ENCODE data around the gene ZNRD2.
"Not testable (repeated sequence)": the region's sequence is repeated elsewhere in the genome, so short reads cannot be mapped to it uniquely, and the experiment has no call there.

The ZNRD2 gene, protein sequence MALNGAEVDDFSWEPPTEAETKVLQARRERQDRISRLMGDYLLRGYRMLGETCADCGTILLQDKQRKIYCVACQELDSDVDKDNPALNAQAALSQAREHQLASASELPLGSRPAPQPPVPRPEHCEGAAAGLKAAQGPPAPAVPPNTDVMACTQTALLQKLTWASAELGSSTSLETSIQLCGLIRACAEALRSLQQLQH

GRCh38 chr11:65569973-65570918, at the start of gene ZNRD2:
TSS of gene ZNRD2 (plus strand) at chr11:65570477. CDS start at chr11:65570492, 15 bp downstream.
- DNase-seq (ENCODE audit: insufficient read length, low spot score) (peak; percentile 99), FAIRE-seq (peak; percentile 99)

- DNase-seq (ENCODE audit: insufficient read length, low spot score), result not testable (repeated sequence)
These were observed 48.3 kb upstream of the ZNRD2 start for GRCh38 chr11:65521777-65522521.

DNA sequence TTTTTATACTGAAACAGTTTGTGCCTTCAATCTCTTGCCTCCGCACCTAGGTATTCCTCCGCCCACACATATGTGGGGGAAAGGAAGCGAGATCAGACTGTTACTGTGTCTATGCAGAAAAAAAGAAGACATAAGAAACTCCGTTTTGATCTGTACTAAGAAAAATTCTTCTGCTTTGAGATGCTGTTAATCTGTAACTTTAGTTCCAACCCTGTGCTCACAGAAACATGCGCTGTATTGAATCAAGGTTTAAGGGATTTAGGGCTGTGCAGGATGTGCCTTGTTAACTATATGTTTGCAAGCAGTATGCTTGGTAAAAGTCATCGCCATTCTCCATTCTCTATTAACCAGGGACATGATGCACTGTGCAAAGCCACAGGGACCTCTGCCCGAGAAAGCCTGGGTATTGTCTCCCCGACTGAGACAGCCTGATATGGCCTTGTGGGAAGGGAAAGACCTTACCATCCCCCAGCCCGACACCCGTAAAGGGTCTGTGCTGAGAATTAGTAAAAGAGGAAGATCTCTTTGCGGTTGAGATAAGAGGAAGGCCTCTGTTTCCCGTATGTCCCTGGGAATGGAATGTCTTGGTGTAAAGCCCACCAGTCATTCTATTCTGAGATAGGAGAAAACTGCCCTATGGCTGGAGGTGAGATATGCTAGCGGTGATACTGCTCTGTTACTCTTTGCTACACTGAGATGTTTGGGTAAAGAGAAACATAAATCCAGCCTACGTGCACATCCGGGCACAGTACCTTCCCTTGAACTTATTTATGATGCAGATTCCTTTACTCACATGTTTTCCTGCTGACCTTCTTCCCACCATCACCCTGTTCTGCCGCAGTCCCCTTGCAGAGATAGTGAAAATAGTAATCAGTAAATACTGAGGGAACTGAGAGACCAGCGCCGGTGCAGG, 47.3 kb upstream of the ZNRD2 start:
- not testable (repeated sequence) for FAIRE-seq; DNase-seq (ENCODE audit: insufficient read length, low spot score)

More at GRCh38 chr11:65521777-65522521, 48.3 kb upstream of the ZNRD2 start:
- not testable (repeated sequence) for FAIRE-seq

GRCh38 chr11:65523631-65523968, 46.7 kb upstream of the ZNRD2 start:
- DNase-seq (ENCODE audit: insufficient read length, low spot score); FAIRE-seq: not testable (repeated sequence)

- FAIRE-seq (no peak), DNase-seq (ENCODE audit: insufficient read length, low spot score) (no peak)
These were observed 46.1 kb upstream of the ZNRD2 start for GRCh38 chr11:65524014-65524740.

GRCh38 chr11:65524741-65525545, 45.3 kb upstream of the ZNRD2 start, which contains the start of gene SCYL1:
TSS of gene SCYL1 (plus strand) at chr11:65525083. CDS start at chr11:65525154, 71 bp downstream.
- DNase-seq (ENCODE audit: insufficient read length, low spot score) (peak; percentile 71), FAIRE-seq (peak; percentile 57)

- FAIRE-seq (no peak), DNase-seq (ENCODE audit: insufficient read length, low spot score) (peak; percentile 30)
These were observed 44.5 kb upstream of the ZNRD2 start for GRCh38 chr11:65525546-65526480.

GRCh38 chr11:65526744-65527143, 43.5 kb upstream of the ZNRD2 start:
- DNase-seq (ENCODE audit: insufficient read length, low spot score) (no peak), FAIRE-seq (no peak)

DNA sequence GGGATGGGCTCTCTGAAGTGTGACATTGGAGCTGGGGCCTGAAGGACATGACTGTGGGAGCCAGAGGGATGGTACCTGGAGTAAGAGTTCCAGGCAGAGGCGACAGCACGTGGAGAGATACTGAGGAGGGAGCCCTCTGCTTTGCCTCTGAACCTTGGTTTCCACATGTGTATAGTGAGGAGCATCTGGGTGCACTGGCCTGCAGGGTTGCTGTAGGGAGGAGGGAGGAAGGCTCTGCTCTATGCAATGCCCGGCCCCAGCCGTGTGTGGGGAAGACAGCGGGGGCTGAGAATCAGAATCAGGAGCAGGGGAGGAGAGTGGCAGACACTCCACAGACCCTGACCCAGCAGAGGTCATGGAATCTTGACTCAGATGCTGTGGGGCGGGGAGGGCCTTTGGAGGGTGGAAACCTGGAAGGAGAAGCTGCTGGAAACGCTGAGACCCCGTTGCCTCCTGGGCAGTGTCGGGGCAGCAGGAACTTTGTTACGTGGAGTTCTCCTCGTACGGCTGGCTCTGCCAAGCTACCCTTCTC, 41.4 kb upstream of the ZNRD2 start:
- no peak for DNase-seq (ENCODE audit: insufficient read length, low spot score)
- FAIRE-seq, result peak; percentile 54

GRCh38 chr11:65529475-65530156, 40.7 kb upstream of the ZNRD2 start:
- FAIRE-seq (no peak), DNase-seq (ENCODE audit: insufficient read length, low spot score) (no peak)

DNA sequence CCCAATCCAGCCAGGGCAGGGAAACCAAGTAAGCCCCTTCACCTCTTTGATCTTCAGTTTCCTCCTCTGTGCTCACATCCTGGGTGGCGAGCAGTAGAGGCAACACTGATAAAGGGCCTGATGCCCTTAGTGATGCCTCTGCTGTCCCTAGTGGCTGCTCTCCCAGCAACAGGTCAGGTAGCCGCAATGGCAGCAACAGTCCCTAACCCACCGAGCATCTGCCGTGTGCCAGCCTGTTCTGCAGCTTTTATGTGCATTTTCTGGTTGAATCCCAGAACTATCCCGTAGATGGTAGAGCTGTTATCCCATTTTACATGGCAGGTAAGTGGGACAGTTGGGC, 40.1 kb upstream of the ZNRD2 start:
- no peak for DNase-seq (ENCODE audit: insufficient read length, low spot score)

GRCh38 chr11:65532388-65533064, 37.8 kb upstream of the ZNRD2 start:
- no peak for DNase-seq (ENCODE audit: insufficient read length, low spot score)
- peak; percentile 76 for FAIRE-seq

More for the DNA sequence above, 40.1 kb upstream of the ZNRD2 start:
- FAIRE-seq, result peak; percentile 60

- no peak for DNase-seq (ENCODE audit: insufficient read length, low spot score)
- no peak for FAIRE-seq
These were observed 35.2 kb upstream of the ZNRD2 start for GRCh38 chr11:65535102-65535501.

GRCh38 chr11:65536412-65537295, 33.6 kb upstream of the ZNRD2 start:
- FAIRE-seq (peak; percentile 83), DNase-seq (ENCODE audit: insufficient read length, low spot score) (no peak)

DNA sequence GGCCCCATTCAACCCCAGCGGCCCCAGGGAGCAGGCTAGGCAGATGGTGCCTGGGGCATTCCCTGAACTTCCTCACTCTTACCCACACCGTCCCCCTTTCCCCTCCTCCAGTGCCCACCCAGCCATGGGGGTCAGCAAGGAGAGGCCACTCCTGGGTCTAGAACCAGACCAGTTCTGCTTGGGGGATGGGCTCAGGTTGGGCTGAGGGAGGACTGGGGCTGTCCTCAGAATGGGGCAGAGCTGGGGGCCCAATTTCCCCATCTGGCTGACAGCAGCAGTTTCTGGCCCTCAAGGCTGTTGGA, 33.0 kb upstream of the ZNRD2 start:
- DNase-seq (ENCODE audit: insufficient read length, low spot score) (no peak), FAIRE-seq (no peak)
